IgD-negative memory B cell (primary cell): ENCODE measurements around the gene GDI2. TPM values are rescaled to one million over a fixed set of nuclear protein-coding genes. Genes with fewer than 3 reads are reported as not detected.

Experiments
- H3K27ac Mint-ChIP-seq, 3 donors: one replicate each; pipeline ENCODE4 v1.8.0; 2020 to 2022; ENCODE audit warnings: mild to moderate bottlenecking in 3 of 3, mixed read lengths in 3 of 3, moderate library complexity in 1 of 3
- H3K27me3 Mint-ChIP-seq: one replicate; pipeline ENCODE4 v1.8.0; 2021; ENCODE audit warnings: mixed read lengths
- H3K36me3 Mint-ChIP-seq: one replicate; pipeline ENCODE4 v1.8.0; 2020; ENCODE audit warnings: mild to moderate bottlenecking, mixed read lengths
- H3K4me1 Mint-ChIP-seq, 3 donors: one replicate each; pipeline ENCODE4 v1.8.0; 2020 to 2022; ENCODE audit warnings: mixed read lengths in 3 of 3, mild to moderate bottlenecking in 1 of 3
- H3K4me3 Mint-ChIP-seq, 4 donors: one replicate each; pipeline ENCODE4 v1.8.0; 2020 to 2022; ENCODE audit warnings: mild to moderate bottlenecking in 4 of 4, mixed read lengths in 4 of 4, moderate library complexity in 3 of 4
- H3K9me3 Mint-ChIP-seq, 3 donors: one replicate each; pipeline ENCODE4 v1.8.0; 2020 to 2021; ENCODE audit warnings: mixed read lengths in 3 of 3, mild to moderate bottlenecking in 1 of 3
- polyA plus RNA-seq: library from polyadenylated mRNA; unstranded; fragments of 300-500 nt; fragmentation: Illumina TruSeq; gene quantifications from one replicate; pipeline ENCODE4 v1.2.3, GENCODE V29; 2021

Gene GDI2
- polyA plus RNA-seq, 1 donor from 2014 or later: 248 TPM

GRCh38 chr10:5757766-5758517 is 55.3 kb downstream of the GDI2 start:
- Mint-ChIP-seq H3K36me3 (peaks cover 7% of the 10 kb centered on the region), H3K27me3 (no peaks in the 10 kb centered on the region), H3K4me3 (no peak overlapping the region), H3K9me3 (no peaks in the 10 kb centered on the region), H3K27ac (peak overlapping the region in 2 of 3 donors; percentile 53 to 56), H3K4me1 (peaks cover 0 to 2% (median 0%) of the 10 kb centered on the region in 3 donors)

- peaks cover 0 to 2% (median 1%) of the 10 kb centered on the region in 3 donors for H3K4me1 Mint-ChIP-seq
- no peaks in the 10 kb centered on the region for H3K27me3 Mint-ChIP-seq
- H3K36me3 Mint-ChIP-seq: peaks cover 3% of the 10 kb centered on the region
- no peaks in the 10 kb centered on the region for H3K9me3 Mint-ChIP-seq
- H3K27ac Mint-ChIP-seq: no peak overlapping the region
- no peak overlapping the region for H3K4me3 Mint-ChIP-seq
Observed at GRCh38 chr10:5752301-5752871, 60.8 kb downstream of the GDI2 start.

GRCh38 chr10:5751601-5752253 is 61.5 kb downstream of the GDI2 start:
- H3K4me1 Mint-ChIP-seq: peaks cover 0 to 7% (median 2%) of the 10 kb centered on the region in 3 donors

GRCh38 chr10:5748394-5748803 is 64.8 kb downstream of the GDI2 start:
- Mint-ChIP-seq H3K4me3 (no peak overlapping the region), H3K4me1 (peaks cover 0 to 7% (median 2%) of the 10 kb centered on the region in 3 donors), H3K27me3 (no peaks in the 10 kb centered on the region), H3K27ac (no peak overlapping the region), H3K9me3 (no peaks in the 10 kb centered on the region), H3K36me3 (peaks cover 5% of the 10 kb centered on the region)

More at GRCh38 chr10:5751601-5752253, 61.5 kb downstream of the GDI2 start:
- Mint-ChIP-seq H3K27ac (no peak overlapping the region), H3K36me3 (peaks cover 5% of the 10 kb centered on the region), H3K4me3 (no peak overlapping the region), H3K27me3 (no peaks in the 10 kb centered on the region), H3K9me3 (no peaks in the 10 kb centered on the region)

- Mint-ChIP-seq H3K4me3 (no peak overlapping the region), H3K36me3 (peaks cover 5% of the 10 kb centered on the region), H3K4me1 (peaks cover 4 to 11% (median 6%) of the 10 kb centered on the region in 3 donors), H3K27me3 (no peaks in the 10 kb centered on the region), H3K27ac (peak overlapping the region in 1 of 3 donors; percentile 40), H3K9me3 (no peaks in the 10 kb centered on the region)
Observed at GRCh38 chr10:5746197-5746596, 67.0 kb downstream of the GDI2 start.

- H3K27me3 Mint-ChIP-seq: no peaks in the 10 kb centered on the region
- no peak overlapping the region for H3K27ac Mint-ChIP-seq
- peaks cover 5 to 13% (median 12%) of the 10 kb centered on the region in 3 donors for H3K4me1 Mint-ChIP-seq
- peaks cover 5% of the 10 kb centered on the region for H3K36me3 Mint-ChIP-seq
- H3K9me3 Mint-ChIP-seq: no peaks in the 10 kb centered on the region
- no peak overlapping the region for H3K4me3 Mint-ChIP-seq
Observed at GRCh38 chr10:5744849-5745248, 68.4 kb downstream of the GDI2 start.

GRCh38 chr10:5743736-5744135 is 69.5 kb downstream of the GDI2 start:
- Mint-ChIP-seq H3K27ac (peak overlapping the region in 1 of 3 donors; percentile 48), H3K36me3 (peaks cover 5% of the 10 kb centered on the region)

GRCh38 chr10:5742116-5742515 is 71.1 kb downstream of the GDI2 start:
- H3K27ac Mint-ChIP-seq: peak overlapping the region in 1 of 3 donors; percentile 87
- peaks cover 6% of the 10 kb centered on the region for H3K36me3 Mint-ChIP-seq
- H3K4me1 Mint-ChIP-seq: peaks cover 9 to 14% (median 13%) of the 10 kb centered on the region in 3 donors
- H3K4me3 Mint-ChIP-seq: no peak overlapping the region
- H3K9me3 Mint-ChIP-seq: no peaks in the 10 kb centered on the region
- H3K27me3 Mint-ChIP-seq: no peaks in the 10 kb centered on the region

More at GRCh38 chr10:5743736-5744135, 69.5 kb downstream of the GDI2 start:
- Mint-ChIP-seq H3K4me3 (no peak overlapping the region), H3K9me3 (no peaks in the 10 kb centered on the region), H3K4me1 (peaks cover 5 to 13% (median 12%) of the 10 kb centered on the region in 3 donors), H3K27me3 (no peaks in the 10 kb centered on the region)

- H3K36me3 Mint-ChIP-seq: peaks cover 3% of the 10 kb centered on the region
- H3K27ac Mint-ChIP-seq: no peak overlapping the region
- H3K4me3 Mint-ChIP-seq: no peak overlapping the region
- H3K27me3 Mint-ChIP-seq: no peaks in the 10 kb centered on the region
- H3K9me3 Mint-ChIP-seq: no peaks in the 10 kb centered on the region
- peaks cover 12 to 15% (median 15%) of the 10 kb centered on the region in 3 donors for H3K4me1 Mint-ChIP-seq
Observed at GRCh38 chr10:5741276-5741675, 72.0 kb downstream of the GDI2 start.

- Mint-ChIP-seq H3K4me1 (peaks cover 12 to 19% (median 15%) of the 10 kb centered on the region in 3 donors), H3K36me3 (peaks cover 3% of the 10 kb centered on the region), H3K27ac (no peak overlapping the region)
Observed at GRCh38 chr10:5738427-5738826, 74.8 kb downstream of the GDI2 start.

GRCh38 chr10:5737352-5737751 is 75.9 kb downstream of the GDI2 start:
- Mint-ChIP-seq H3K36me3 (peaks cover 5% of the 10 kb centered on the region), H3K9me3 (no peaks in the 10 kb centered on the region), H3K27me3 (no peaks in the 10 kb centered on the region), H3K4me3 (no peak overlapping the region), H3K4me1 (peaks cover 12 to 19% (median 14%) of the 10 kb centered on the region in 3 donors), H3K27ac (peak overlapping the region in 2 of 3 donors; percentile 9 to 20)

More at GRCh38 chr10:5738427-5738826, 74.8 kb downstream of the GDI2 start:
- Mint-ChIP-seq H3K9me3 (no peaks in the 10 kb centered on the region), H3K27me3 (no peaks in the 10 kb centered on the region), H3K4me3 (no peak overlapping the region)

- Mint-ChIP-seq H3K27ac (peak overlapping the region in 1 of 3 donors; percentile 2), H3K27me3 (no peaks in the 10 kb centered on the region), H3K4me1 (peaks cover 12 to 19% (median 14%) of the 10 kb centered on the region in 3 donors), H3K36me3 (peaks cover 5% of the 10 kb centered on the region), H3K4me3 (no peak overlapping the region), H3K9me3 (no peaks in the 10 kb centered on the region)
Observed at GRCh38 chr10:5736591-5736990, 76.6 kb downstream of the GDI2 start.

- Mint-ChIP-seq H3K9me3 (no peaks in the 10 kb centered on the region), H3K36me3 (peaks cover 9% of the 10 kb centered on the region), H3K4me1 (peaks cover 6 to 13% (median 8%) of the 10 kb centered on the region in 3 donors), H3K4me3 (no peak overlapping the region), H3K27me3 (no peaks in the 10 kb centered on the region), H3K27ac (peak overlapping the region in 2 of 3 donors; percentile 2 to 9)
Observed at GRCh38 chr10:5735119-5735518, 78.1 kb downstream of the GDI2 start.

GRCh38 chr10:5732141-5732540 is 81.1 kb downstream of the GDI2 start:
- Mint-ChIP-seq H3K4me1 (peaks cover 1 to 9% (median 4%) of the 10 kb centered on the region in 3 donors), H3K27ac (peak overlapping the region in 1 of 3 donors; percentile 69), H3K9me3 (no peaks in the 10 kb centered on the region), H3K27me3 (no peaks in the 10 kb centered on the region), H3K36me3 (peaks cover 8% of the 10 kb centered on the region), H3K4me3 (no peak overlapping the region)

- Mint-ChIP-seq H3K4me1 (peaks cover 0 to 6% (median 3%) of the 10 kb centered on the region in 3 donors), H3K27me3 (no peaks in the 10 kb centered on the region), H3K27ac (no peak overlapping the region), H3K36me3 (peaks cover 9% of the 10 kb centered on the region), H3K9me3 (no peaks in the 10 kb centered on the region), H3K4me3 (no peak overlapping the region)
Observed at GRCh38 chr10:5731559-5731958, 81.7 kb downstream of the GDI2 start.
